LoVo (cell line): ENCODE measurements around the gene TMEM255B.

ENCODE experiments used
- DNase-seq: peaks from one replicate; pipeline ENCODE4 v3.0.0-alpha.2; 2016; ENCODE audit warnings: low spot score

TMEM255B gene

GRCh38 chr13:113768018-113768905, 9.2 kb downstream of the TMEM255B start:
- no peak for DNase-seq

- DNase-seq, result no peak
Observed at GRCh38 chr13:113769106-113769505, 10.1 kb downstream of the TMEM255B start.

GRCh38 chr13:113769881-113770280, 10.9 kb downstream of the TMEM255B start:
- no peak for DNase-seq

- DNase-seq, result no peak
Observed at GRCh38 chr13:113770441-113770840, 11.4 kb downstream of the TMEM255B start.

- DNase-seq, result no peak
Observed at GRCh38 chr13:113770937-113771336, 11.9 kb downstream of the TMEM255B start.

GRCh38 chr13:113771709-113772331, 12.8 kb downstream of the TMEM255B start:
- no peak for DNase-seq

GRCh38 chr13:113774177-113775107, 15.4 kb downstream of the TMEM255B start:
- no peak for DNase-seq

GRCh38 chr13:113775451-113776145, 16.6 kb downstream of the TMEM255B start:
- no peak for DNase-seq

- no peak for DNase-seq
Observed at GRCh38 chr13:113776231-113777125, 17.5 kb downstream of the TMEM255B start.

GRCh38 chr13:113777311-113778260, 18.6 kb downstream of the TMEM255B start:
- DNase-seq, result no peak

- DNase-seq, result no peak
Observed at GRCh38 chr13:113781571-113781970, 22.5 kb downstream of the TMEM255B start.

GRCh38 chr13:113782472-113782871, 23.4 kb downstream of the TMEM255B start:
- DNase-seq, result no peak

GRCh38 chr13:113783200-113783881, 24.3 kb downstream of the TMEM255B start:
- no peak for DNase-seq

GRCh38 chr13:113783966-113784644, 25.1 kb downstream of the TMEM255B start:
- no peak for DNase-seq

GRCh38 chr13:113784645-113785024, 25.6 kb downstream of the TMEM255B start:
- peak; percentile 4 for DNase-seq

- peak; percentile 74 for DNase-seq
Observed at GRCh38 chr13:113785051-113786010, 26.3 kb downstream of the TMEM255B start.

GRCh38 chr13:113786262-113786841, 27.3 kb downstream of the TMEM255B start:
- no peak for DNase-seq
